ENCODE measurements around the gene OR8B3.
"Not testable (repeated sequence)": the region's sequence is repeated elsewhere in the genome, so short reads cannot be mapped to it uniquely, and the experiment has no call there.

OR8B3 gene, protein sequence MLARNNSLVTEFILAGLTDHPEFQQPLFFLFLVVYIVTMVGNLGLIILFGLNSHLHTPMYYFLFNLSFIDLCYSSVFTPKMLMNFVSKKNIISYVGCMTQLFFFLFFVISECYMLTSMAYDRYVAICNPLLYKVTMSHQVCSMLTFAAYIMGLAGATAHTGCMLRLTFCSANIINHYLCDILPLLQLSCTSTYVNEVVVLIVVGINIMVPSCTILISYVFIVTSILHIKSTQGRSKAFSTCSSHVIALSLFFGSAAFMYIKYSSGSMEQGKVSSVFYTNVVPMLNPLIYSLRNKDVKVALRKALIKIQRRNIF

DNA sequence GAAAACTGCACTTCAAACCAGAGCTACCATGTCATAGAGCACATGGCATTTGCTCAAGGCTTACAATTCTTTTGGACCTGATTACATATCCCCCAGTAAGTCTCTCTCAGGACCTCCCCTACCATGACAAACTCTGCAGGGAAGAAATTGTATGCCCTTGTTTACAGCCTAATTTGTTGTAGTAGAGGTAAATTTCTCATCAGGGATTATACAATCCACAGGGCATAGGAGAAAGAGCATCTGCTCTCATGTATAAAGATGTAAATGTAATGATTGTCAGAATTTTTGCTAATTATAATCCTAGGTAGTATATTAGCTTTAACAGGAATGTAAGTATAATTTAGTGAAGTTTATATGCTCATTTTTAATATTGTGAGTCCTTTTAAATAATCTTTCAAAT lies at the start of gene OR8B3:
Gene OR8B3, minus strand, starts transcription at position 101 of the 400 bp plus-strand sequence. CDS start 1,673 bp downstream, outside the sequence.
- no peak within 1 kb of the TSS for H3K27ac ChIP-seq
- no peak for DNase-seq (ENCODE audit: low read depth, low spot score)

DNA sequence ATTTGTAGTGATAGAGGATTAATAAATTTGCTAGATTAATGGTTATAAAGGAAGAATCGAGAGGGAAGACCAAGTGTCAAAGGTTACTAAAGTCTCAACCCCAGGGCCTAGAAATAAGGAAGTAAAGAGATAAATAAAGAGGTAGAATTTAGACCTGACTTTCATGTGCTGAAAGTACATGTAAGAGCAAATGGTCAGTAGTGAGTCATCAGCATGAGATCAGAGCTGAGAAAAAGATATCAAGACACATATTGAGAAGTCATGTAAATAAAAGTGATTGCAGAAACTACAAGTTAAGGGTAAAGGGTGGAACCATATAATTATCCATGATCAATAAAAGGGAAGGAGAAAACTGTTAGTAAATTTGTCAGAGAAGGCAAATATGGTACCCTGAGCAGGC lies 48.1 kb upstream of the OR8B3 start:
- no peak overlapping the region for H3K27ac ChIP-seq

DNA sequence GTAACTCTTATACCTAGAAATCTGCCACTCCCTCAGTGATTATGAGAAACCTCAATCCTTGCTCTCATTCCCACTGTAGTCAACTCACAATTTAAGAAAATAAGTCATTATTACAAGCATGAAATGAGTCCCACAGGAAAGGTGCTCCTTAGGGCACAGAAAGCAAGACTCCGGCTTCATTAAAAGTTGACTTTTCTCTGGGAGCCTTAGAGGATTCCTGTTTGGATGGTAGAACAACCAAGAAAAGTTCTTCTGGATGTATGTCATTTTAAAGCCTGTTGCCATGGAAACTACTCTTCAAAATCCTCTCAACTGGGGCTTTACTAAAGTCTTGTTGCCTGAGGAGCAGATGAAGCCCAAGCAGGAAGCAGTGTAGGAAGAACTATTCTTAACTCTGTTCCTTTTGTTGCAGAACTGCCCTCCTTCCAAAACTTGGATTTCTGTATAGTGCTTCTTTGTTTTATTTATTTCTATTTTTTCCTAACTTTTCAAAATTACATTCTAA lies 46.9 kb upstream of the OR8B3 start, which contains the start of gene OR8B8:
Gene OR8B8, minus strand, starts transcription at position 51 of the 505 bp plus-strand sequence. CDS start 4,611 bp downstream, outside the sequence.
- no peak for DNase-seq (ENCODE audit: low read depth, low spot score)
- H3K27ac ChIP-seq = no peak within 1 kb of the TSS

More for the DNA sequence above, 48.1 kb upstream of the OR8B3 start:
- DNase-seq (ENCODE audit: low read depth, low spot score) = no peak

DNA sequence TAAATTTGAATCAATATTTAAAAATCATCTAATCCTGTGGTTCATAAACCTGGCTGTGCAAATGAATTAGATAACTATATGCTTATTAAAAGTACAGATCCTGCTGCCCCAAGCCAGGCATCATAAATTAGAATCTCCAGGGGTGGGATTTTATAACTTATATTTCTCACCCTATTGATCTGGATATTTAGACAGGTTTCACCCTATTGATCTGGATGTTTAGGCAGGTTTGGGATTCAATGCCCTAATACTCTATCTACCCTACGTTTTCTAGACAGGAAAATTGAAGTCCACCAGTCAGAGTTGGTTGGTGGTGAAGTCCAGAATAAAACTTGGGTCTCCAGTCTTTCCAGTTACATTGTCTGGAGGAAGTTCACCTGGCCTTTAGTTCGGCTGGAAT lies 44.0 kb upstream of the OR8B3 start:
- no peak overlapping the region for H3K27ac ChIP-seq
- no peak for DNase-seq (ENCODE audit: low read depth, low spot score)

DNA sequence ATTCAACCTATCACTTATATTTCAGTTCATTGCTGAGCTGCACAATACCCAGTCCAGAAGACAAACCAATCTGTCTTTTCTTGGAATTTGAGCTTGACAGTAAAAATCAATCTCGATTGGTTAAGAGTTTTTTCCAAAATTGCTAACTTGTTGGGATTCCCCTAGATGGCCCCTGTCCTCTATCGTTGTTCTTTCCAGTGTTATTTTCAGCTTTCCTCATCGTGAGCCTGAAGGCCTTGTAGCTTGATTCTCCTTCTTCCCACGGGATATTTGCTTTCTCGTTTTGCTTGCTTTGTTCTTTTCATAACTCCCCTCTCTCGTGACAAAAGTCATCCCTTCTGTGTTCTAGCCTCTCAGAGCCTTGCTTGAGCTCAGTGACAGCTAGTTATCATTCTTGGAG lies 43.6 kb upstream of the OR8B3 start:
- H3K27ac ChIP-seq = no peak overlapping the region

DNA sequence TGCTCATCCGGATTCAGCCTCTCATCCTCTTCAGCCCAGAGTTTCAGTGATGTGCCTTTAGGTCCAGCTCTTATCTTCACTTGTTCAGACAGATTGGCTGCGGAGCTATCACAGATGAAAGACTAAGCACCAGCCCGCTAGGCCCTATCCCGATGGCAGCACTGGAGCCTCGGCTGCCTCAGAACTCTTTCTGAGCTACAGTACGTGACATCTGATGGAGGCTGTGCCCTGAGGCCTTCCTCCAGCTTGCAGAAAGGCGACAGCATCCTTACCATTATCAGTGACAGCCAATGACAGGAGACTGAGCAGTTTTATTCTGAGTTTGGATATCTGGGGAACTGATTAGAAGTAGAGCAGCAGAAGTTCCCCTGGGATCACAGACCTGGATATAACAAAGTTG lies 42.7 kb upstream of the OR8B3 start:
- no peak overlapping the region for H3K27ac ChIP-seq
- no peak for DNase-seq (ENCODE audit: low read depth, low spot score)

More for the DNA sequence above, 43.6 kb upstream of the OR8B3 start:
- DNase-seq (ENCODE audit: low read depth, low spot score) = no peak

DNA sequence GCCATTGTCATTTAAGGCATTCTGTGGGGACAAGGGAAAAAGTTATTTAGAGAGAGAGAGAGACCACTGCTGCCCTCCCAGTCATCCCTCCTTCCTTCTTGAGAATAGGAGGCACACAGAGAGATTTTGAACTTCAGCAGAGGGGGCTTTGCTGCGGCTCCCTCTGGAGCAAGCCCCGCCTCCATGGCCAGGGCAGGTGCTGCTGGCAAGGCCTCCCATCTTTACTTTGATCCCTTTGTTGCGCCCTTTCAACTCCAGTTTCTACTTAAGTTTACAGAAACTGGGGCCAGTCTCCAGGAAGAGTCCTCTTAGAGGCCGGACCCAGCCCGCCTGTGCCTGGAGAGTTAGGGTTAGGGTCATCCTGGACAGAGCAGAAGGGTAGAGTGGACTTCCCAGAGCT lies 42.3 kb upstream of the OR8B3 start:
- no peak overlapping the region for H3K27ac ChIP-seq
- DNase-seq (ENCODE audit: low read depth, low spot score) = no peak

DNA sequence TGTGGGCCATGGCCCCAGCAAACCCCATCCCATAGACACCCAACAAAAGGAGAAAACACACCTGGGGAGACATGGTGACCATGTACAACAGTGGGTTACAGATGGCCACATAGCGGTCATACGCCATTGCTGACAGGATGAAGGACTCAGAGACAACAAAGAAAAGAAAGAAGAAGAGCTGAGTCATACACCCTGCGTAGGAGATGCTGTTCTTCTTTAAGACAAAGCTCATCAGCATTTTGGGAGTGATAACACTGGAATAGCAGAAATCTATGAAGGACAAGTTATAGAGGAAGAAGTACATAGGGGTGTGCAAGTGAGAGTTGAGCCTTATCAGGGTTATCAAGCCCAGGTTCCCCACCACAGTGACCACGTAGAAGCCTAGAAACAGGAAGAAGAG lies 41.8 kb upstream of the OR8B3 start:
- no peak for DNase-seq (ENCODE audit: low read depth, low spot score)
- no peak overlapping the region for H3K27ac ChIP-seq

DNA sequence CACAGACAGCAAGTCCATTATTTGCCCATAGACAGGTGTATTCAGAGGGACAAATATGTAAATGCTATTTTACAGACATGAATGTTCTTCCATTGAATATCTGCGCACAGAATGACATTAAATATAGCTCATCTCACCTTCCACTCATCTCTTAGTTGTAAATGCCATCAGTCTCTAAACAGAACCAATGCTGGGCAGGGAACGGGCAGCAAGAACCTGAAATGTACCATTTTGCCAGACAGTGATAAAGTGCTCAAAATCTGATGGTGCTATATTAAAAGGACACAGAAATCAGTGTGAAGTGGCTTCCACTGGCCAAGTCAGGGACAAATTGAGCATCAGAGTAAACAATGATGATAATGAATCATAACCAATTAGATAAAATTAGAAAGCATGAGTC lies 35.9 kb upstream of the OR8B3 start:
- no peak overlapping the region for H3K27ac ChIP-seq
- DNase-seq (ENCODE audit: low read depth, low spot score) = no peak

DNA sequence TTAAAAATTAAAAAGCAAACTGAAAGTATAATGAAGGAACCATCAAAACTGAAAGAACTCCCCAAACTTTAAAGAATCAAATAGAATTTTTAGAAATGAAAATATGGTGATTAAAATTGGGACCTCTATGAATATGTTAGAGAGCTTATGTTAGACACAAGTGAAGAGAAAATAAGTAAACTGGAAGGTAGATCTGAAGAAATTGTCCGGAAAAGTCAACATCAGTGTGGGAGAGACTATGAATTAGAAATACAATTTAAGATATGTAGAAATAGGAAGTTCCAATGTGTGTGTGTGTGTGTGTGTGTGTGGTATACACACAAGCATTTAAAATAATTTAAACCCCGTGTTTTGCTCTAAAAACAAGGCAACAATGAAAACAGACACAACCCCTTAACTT lies 30.8 kb upstream of the OR8B3 start:
- no peak overlapping the region for H3K27ac ChIP-seq
- DNase-seq (ENCODE audit: low read depth, low spot score) = no peak

DNA sequence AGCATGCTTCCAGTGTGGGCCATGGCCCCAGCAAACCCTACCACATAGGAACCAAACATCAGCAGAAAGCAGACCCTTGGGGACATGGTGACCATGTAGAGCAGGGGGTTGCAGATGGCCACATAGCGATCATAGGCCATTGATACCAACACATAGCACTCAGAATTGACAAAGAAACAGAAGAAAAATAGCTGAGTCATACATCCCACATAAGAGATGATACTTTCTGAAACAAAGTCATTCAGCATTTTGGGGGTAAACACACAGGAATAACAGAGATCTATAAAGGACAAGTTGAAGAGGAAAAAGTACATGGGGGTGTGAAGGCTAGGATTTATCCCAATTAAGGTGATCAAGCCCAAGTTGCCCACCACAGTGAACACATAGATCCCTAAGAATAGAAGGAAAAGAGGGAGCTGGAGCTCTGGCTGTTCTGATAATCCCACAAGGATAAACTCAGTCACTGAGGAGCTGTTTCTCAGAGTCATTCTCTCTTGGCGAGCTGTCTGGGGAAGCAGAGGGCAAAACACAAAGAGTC lies 25.6 kb upstream of the OR8B3 start, which contains the start of gene OR8B4:
Gene OR8B4, minus strand, starts transcription at position 488 of the 538 bp plus-strand sequence. Its CDS starts 0 bp downstream, at position 488.
- H3K27ac ChIP-seq = no peak within 1 kb of the TSS
- no peak for DNase-seq (ENCODE audit: low read depth, low spot score)

DNA sequence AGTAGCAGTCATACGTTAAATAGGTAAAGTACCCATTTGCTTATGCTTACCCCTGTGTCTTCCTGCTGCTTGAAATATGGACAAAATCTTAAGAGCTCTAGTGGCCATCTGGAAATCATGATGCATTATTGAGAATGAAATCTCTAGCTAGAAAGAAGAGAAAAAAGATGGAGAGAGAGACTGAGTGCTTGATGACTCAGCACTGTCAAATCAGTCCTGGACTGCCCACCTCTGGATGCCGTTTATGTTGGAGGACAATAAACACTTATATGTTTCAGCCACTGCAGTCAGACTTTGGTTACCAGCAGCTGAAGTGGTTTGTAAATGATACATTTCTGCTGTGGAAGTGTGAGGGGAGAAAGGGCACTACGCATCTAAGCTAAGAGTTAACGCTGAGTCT lies 22.2 kb upstream of the OR8B3 start:
- H3K27ac ChIP-seq = no peak overlapping the region
- DNase-seq (ENCODE audit: low read depth, low spot score) = no peak

DNA sequence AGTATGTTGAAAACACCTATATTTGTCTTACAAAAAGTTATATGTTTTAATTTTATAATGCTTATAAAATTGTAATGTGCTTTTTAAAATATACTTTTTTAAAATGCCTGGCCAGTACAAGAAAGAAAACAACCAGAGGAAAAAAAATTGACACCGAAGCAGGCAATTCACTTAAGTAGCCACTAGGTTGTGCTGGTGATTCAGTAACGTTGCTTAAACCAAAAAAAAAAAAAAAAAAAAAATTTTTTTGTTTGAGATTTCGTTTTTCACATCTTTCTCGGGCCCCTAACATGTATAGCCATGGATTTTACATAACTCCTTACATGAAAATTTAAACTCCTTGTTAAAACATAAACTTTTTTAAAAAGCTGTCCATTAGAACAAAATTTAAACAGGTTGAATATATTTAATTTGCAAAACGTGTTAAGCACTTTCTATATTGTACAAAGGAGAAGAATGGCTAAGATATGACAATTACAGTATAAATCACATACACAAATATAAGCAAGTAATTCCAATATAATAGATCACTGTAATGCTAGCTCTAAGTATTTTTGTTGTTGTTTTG lies 16.6 kb upstream of the OR8B3 start:
- no peak overlapping the region for H3K27ac ChIP-seq
- DNase-seq (ENCODE audit: low read depth, low spot score) = no peak

DNA sequence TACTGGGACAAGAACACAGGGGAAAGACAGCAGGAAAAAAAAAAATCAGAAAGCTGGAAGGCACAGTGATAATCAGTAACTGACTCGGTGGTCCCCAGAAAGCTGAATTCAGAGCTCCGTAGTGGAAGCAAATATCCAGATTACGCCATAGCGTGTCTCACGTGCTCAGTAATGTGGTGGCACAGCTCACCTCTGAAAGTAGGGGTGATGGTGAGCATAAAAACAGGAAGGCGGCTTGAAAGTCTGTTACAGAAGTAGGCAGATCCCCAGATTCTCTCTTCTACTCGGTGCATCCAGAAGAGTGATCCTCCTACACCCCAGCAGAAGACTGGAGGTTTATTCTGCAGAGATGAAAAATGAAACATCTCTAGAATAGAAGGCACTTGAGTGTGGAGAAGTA lies 11.1 kb upstream of the OR8B3 start:
- no peak for DNase-seq (ENCODE audit: low read depth, low spot score)
- no peak overlapping the region for H3K27ac ChIP-seq

DNA sequence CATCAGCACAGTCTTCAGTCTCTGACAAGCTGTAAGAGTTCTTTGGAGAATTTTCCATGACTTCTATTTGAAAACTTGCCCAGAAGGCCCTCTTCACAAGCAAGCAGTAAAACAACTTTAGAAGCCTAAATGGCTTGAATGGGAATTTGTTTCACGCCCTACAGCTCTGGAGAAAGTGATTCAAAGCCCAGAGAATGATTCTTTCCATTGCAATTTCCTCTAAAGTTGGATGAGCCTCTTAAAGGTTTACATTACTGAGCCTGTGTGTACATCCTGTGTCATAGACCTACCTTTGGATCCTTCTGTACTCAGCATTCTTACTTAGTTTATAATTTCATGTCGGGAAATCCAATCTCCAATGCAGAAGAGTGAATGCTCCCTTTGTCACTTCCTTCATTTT lies 6.8 kb upstream of the OR8B3 start:
- DNase-seq (ENCODE audit: low read depth, low spot score) = no peak
- H3K27ac ChIP-seq = no peak overlapping the region

DNA sequence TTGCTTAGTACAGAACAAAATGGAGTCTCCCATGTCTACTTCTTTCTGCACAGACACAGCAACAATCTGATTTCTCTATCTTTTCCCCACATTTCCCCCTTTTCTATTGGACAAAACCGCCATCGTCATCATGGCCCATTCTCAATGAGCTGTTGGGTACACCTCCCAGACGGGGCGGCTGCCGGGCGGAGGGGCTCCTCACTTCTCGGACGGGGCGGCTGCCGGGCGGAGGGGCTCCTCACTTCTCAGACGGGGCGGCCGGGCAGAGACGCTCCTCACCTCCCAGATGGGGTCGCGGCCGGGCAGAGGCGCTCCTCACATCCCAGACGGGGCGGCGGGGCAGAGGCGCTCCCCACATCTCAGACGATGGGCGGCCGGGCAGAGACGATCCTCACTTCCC lies 4.4 kb upstream of the OR8B3 start:
- DNase-seq (ENCODE audit: low read depth, low spot score); H3K27ac ChIP-seq: not testable (repeated sequence)

DNA sequence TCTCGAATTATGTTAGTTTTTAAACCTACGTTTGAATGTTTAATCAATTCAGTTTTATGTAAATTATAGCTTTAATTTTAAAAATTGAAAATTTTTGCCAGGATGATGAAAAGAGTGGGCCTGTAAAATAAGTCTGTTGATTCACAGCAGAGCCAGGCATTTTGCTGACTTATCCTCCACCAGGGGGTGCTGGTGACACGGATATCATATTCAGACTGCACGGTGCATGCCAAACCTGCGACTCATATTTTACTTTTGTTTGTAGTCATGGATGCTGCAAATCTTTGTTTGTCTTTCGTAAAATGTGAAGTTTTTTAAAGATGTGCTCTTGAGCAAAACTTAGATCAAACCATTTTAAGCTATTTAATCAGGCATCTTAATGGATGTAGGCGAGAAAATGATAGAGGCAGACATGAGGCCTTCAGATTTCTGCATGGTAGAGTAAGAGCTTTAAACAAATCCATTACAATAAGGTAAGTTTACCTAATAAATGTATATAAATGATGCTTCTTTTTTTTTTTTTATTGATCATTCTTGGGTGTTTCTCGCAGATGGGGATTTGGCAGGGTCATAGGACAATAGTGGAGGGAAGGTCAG lies 3.6 kb upstream of the OR8B3 start:
- no peak overlapping the region for H3K27ac ChIP-seq
- DNase-seq (ENCODE audit: low read depth, low spot score) = peak; percentile 46

DNA sequence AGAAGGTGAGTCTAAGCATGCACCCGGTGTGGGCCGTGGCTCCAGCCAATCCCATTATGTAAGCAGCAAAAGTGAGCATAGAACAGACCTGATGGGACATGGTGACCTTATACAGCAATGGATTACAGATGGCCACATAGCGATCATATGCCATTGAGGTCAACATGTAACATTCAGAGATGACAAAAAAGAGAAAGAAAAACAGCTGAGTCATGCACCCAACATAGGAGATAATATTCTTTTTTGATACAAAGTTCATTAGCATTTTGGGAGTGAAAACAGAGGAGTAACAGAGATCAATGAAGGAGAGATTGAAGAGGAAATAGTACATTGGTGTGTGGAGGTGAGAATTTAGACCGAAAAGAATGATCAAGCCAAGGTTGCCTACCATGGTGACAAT lies 2.0 kb downstream of the OR8B3 start:
- DNase-seq (ENCODE audit: low read depth, low spot score); H3K27ac ChIP-seq: not testable (repeated sequence)

DNA sequence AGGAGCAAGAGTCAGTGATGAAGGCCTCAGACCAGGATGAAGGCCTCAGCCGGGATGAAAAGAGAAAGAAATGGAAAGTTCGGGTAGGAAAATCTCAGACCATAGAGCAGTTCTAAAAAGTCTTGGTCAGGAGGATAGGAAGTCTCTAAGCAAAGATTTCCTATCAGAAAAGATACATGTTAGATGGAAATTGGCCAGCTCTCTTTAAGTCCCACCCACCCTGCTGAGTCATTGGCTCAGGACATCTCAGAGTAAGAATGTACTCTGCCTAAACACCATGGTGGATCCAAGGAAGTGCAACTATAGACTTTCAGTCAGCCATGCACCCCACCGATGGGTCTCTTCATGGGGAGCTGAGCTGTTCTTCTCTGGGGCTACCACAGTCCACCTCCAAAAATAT lies 4.4 kb downstream of the OR8B3 start:
- DNase-seq (ENCODE audit: low read depth, low spot score) = no peak
- no peak overlapping the region for H3K27ac ChIP-seq

DNA sequence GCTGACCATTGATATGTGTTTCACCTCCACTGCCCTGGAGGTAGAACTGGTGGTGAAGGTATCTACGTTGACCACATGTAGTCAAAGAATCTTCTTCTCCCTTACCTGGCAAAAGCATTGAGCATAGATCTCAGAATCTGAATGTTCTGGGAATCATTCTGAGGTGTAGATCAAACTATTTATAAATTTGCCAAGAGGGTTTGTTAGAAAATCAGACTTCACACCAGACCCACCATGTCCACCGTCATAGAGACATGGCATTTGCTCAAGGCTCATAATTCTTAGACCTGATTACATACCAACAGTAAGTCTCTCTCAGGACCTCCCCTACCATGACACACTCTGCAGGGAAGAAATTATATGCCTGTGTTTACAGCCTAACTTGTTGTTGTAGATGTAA lies 14.4 kb downstream of the OR8B3 start, which contains the start of gene OR8B2:
Gene OR8B2, minus strand, starts transcription at position 101 of the 400 bp plus-strand sequence. CDS start 1,156 bp downstream, outside the sequence.
- H3K27ac ChIP-seq = no peak within 1 kb of the TSS
- DNase-seq (ENCODE audit: low read depth, low spot score) = no peak

DNA sequence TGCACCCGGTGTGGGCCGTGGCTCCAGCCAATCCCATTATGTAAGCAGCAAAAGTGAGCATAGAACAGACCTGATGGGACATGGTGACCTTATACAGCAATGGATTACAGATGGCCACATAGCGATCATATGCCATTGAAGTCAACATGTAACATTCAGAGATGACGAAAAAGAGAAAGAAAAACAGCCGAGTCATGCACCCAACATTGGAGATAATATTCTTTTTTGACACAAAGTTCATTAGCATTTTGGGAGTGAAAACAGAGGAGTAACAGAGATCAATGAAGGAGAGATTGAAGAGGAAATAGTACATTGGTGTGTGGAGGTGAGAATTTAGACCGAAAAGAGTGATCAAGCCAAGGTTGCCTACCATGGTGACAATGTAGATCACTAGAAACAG lies 16.0 kb downstream of the OR8B3 start:
- DNase-seq (ENCODE audit: low read depth, low spot score) = not testable (repeated sequence)

More for the DNA sequence above, 16.0 kb downstream of the OR8B3 start:
- H3K27ac ChIP-seq = not testable (repeated sequence)

Measured in epithelial cell of prostate (primary cell).